Activated CD4-positive, alpha-beta T cell treated with anti-CD3 and anti-CD28 coated beads for 36 hours (primary cell): ENCODE data around the gene NAT16. TPM values are rescaled to one million over a fixed set of nuclear protein-coding genes. Genes with fewer than 3 reads are reported as not detected.
"Not testable (repeated sequence)": the region's sequence is repeated elsewhere in the genome, so short reads cannot be mapped to it uniquely, and the experiment has no call there.

Source experiments
- ATAC-seq: fragments of 200-7000 bp; cut with Tn5 transposase; one replicate; pipeline ENCODE4 v1.10.0; 2021; ENCODE audit warnings: mild to moderate bottlenecking, moderate library complexity
- CTCF ChIA-PET: fragments of 350-600 bp; sonication (Branson Sonifier 250); formaldehyde crosslinking; loops from one replicate; lab custom pipeline; 2021; ENCODE audit warnings: antibody characterized with exemption; lab: Charles Lee
- POLR2A ChIA-PET: fragments of 350-600 bp; sonication (Branson Sonifier 250); formaldehyde crosslinking; loops from one replicate; lab custom pipeline; 2021; ENCODE audit warnings: antibody characterized with exemption, inconsistent platforms; lab: Charles Lee
- DNase-seq: peaks from one replicate; pipeline ENCODE4 v3.0.0-alpha.2; 2020
- H3K27ac Mint-ChIP-seq: one replicate; pipeline ENCODE4 v1.8.0; 2021; ENCODE audit warnings: mixed read lengths
- H3K27me3 Mint-ChIP-seq: one replicate; pipeline ENCODE4 v1.8.0; 2021; ENCODE audit warnings: mixed read lengths
- H3K36me3 Mint-ChIP-seq: one replicate; pipeline ENCODE4 v1.8.0; 2021; ENCODE audit warnings: low read depth, mixed read lengths
- H3K4me1 Mint-ChIP-seq: one replicate; pipeline ENCODE4 v1.8.0; 2021; ENCODE audit warnings: mixed read lengths
- H3K4me3 Mint-ChIP-seq: one replicate; pipeline ENCODE4 v1.8.0; 2021; ENCODE audit warnings: mild to moderate bottlenecking, moderate library complexity, mixed read lengths
- H3K9me3 Mint-ChIP-seq: one replicate; pipeline ENCODE4 v1.8.0; 2021; ENCODE audit warnings: low read depth, mixed read lengths
- intact Hi-C, 2 experiments: fragments of 100-400 bp; cut with DNase I in 1 of 2; cut with micrococcal nuclease in 1 of 2; formaldehyde crosslinking; loops; one replicate each; pipeline versions ENCODE4 v1.14.2 to v1.15.1; 2022 to 2024; cut with DNase I, micrococcal nuclease
- total RNA-seq, 2 experiments: library from RNA; stranded (reverse); gene quantifications; one replicate each; pipeline ENCODE4 v1.2.3, GENCODE V29; 2021

Gene NAT16
- total RNA-seq, 2 experiments from 2014 or later: not detected

DNA sequence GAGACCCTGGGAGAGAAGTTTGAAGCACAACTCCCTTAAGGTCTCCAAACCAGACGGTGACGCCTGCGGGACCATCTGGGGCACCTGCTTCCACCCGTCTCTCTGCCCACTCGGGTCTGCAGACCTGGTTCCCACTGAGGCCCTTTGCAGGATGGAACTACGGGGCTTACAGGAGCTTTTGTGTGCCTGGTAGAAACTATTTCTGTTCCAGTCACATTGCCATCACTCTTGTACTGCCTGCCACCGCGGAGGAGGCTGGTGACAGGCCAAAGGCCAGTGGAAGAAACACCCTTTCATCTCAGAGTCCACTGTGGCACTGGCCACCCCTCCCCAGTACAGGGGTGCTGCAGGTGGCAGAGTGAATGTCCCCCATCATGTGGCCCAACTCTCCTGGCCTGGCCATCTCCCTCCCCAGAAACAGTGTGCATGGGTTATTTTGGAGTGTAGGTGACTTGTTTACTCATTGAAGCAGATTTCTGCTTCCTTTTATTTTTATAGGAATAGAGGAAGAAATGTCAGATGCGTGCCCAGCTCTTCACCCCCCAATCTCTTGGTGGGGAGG lies 42.4 kb downstream of the NAT16 start:
- Mint-ChIP-seq H3K4me1 (peaks cover 57% of the 10 kb centered on the region), H3K9me3 (no peaks in the 10 kb centered on the region)
- intact Hi-C loops: loop anchor here (1.0 to 2.0 kb wide), 5 partner anchors 17 to 242 kb away; partner anchors contain the start of genes TRIM56 (in 2 of the 2), ACHE (in 1 of the 2), AP1S1 (in 1 of the 2) and PLOD3 (in 1 of the 2)

DNA sequence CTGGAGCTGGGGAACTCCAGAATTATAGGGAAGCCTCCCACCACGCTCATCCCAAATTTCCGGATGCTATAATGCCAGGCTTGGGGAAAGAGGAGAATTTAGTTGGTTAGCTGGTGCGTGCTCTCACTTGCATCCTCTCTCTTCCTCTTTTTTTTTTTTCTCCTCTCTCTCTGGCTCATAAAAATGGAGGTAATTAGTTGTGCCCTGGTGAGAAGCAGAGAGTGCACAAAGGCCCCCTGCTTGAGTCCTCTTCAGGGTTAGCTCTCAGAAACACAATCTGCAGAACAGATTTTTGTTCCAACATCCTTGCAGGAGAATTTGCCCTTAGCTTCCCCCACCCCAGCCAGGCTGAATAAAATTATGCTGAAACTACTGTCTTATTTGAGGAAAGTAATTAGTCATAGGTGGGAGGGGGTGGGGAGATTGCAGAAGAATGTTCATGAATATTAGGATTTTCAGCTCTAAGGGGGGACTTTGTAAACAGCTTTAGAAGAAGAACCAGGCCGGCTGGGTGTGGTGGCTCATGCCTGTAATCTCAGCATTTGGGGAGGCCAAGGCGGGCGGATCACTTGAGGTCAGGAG lies 45.6 kb downstream of the NAT16 start:
- Mint-ChIP-seq H3K4me3 (no peak overlapping the region), H3K4me1 (peaks cover 41% of the 10 kb centered on the region), H3K27me3 (peaks cover 12% of the 10 kb centered on the region), H3K27ac (no peak overlapping the region), H3K36me3 (no peaks in the 10 kb centered on the region), H3K9me3 (no peaks in the 10 kb centered on the region)
- ATAC-seq: no peak
- intact Hi-C loops: no loop called here
- CTCF ChIA-PET: interaction anchor here (0.7 to 1.8 kb wide), 6 partner anchors 10 to 251 kb away, joined by 3 to 10 read pairs (median 4); no protein-coding TSS in a partner anchor
- POLR2A ChIA-PET: no interaction called here
- no peak for DNase-seq

More for the DNA sequence above, 42.4 kb downstream of the NAT16 start:
- H3K36me3 Mint-ChIP-seq: no peaks in the 10 kb centered on the region
- no peak overlapping the region for H3K27ac Mint-ChIP-seq
- POLR2A ChIA-PET: no interaction called here
- ATAC-seq (no peak), DNase-seq (no peak)
- CTCF ChIA-PET: interaction anchor here (0.6 to 1.5 kb wide), 4 partner anchors 8 to 80 kb away, joined by 3 to 6 read pairs (median 4); partner anchors contain the start of genes SERPINE1 and ZNHIT1
- peak overlapping the region; percentile 15 for H3K4me3 Mint-ChIP-seq
- peaks cover 8% of the 10 kb centered on the region for H3K27me3 Mint-ChIP-seq

DNA sequence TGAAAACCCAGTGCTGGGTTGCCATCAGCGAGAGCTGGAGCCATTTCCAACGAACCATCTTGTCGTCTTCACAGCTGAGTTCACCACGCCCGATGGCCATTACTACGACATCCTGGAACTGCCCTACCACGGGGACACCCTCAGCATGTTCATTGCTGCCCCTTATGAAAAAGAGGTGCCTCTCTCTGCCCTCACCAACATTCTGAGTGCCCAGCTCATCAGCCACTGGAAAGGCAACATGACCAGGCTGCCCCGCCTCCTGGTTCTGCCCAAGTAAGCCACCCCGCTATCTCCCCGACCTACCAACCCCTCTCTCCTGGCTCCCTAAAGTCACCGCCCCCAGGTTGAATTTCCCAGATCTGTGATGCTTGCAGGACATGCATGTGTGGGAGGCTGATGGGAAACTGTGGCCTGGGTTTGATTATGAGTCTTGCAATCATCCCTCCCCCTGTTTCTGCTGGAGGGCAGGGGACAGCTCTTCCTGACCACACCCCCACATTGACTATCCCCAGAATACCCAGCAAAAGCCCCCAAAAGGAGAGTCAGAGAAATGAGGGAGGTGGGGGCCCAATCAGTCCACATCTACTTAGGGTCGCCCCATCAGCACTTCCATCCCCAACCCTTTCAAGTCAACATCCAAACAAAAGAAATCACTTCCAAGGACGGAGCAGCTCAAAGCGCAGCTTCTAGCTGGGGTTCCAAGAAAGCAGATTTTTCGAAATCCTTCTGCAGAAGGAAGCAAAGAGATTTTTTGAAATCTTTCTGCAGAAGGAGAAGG lies 46.3 kb downstream of the NAT16 start:
- Mint-ChIP-seq H3K27me3 (peaks cover 12% of the 10 kb centered on the region), H3K4me1 (peaks cover 37% of the 10 kb centered on the region), H3K9me3 (no peaks in the 10 kb centered on the region), H3K4me3 (no peak overlapping the region), H3K36me3 (no peaks in the 10 kb centered on the region), H3K27ac (no peak overlapping the region)
- DNase-seq: no peak
- intact Hi-C loops: no loop called here
- ChIA-PET CTCF (interaction anchor here (0.7 to 1.8 kb wide), 6 partner anchors 10 to 252 kb away, joined by 3 to 10 read pairs (median 4); no protein-coding TSS in a partner anchor), POLR2A (no interaction called here)
- ATAC-seq: no peak

DNA sequence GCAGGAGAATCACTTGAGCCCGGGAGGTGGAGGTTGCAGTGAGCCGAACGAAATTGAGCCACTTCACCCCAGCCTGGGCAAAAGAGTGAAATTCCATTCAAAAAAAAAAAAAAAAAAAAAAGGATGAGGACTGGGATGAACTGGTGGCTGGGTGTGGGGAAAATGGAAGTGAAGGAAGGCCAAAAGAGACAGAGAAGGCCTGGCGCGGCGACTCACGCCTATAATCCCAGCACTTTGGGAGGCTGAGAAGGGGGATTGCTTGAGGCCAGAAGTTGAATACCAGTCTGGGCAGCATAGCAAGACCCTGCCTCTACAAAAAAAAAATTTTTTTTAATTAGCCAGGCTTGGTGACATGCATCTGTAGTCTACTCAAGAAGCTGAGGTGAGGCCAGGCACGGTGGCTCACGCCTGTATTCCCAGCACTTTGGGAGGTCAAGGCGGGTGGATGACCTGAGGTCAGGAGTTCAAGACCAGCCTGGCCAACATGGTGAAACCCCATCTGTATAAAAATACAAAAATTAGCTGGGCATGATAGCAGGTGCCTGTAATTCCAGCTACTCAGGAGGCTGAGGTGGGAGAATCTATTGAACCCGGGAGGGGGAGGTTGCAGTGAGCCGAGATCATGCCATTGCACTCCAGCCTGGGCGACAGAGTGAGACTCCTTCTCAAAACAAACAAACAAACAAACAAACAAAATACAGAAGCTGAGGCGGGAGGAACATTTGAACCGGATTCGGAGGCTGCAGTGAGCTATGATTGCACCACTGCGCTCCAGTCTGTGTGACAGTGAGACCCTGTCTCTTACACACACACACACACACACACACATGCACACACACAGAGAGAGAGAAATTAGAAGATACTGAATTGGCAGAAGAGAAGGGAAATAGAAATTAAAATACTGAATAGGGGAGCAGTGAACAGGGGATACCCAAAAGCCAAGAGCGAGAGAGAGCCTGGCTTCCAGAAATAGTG lies 47.2 kb downstream of the NAT16 start:
- POLR2A ChIA-PET, intact Hi-C loops, ATAC-seq, H3K4me3 Mint-ChIP-seq, DNase-seq, H3K9me3 Mint-ChIP-seq, H3K36me3 Mint-ChIP-seq, H3K27ac Mint-ChIP-seq: not testable (repeated sequence)
- CTCF ChIA-PET: interaction anchor here (0.7 to 1.4 kb wide), 3 partner anchors 21 to 42 kb away, joined by 3 to 4 read pairs (median 4); no protein-coding TSS in a partner anchor
- peaks cover 30% of the 10 kb centered on the region for H3K4me1 Mint-ChIP-seq
- H3K27me3 Mint-ChIP-seq: peaks cover 18% of the 10 kb centered on the region

DNA sequence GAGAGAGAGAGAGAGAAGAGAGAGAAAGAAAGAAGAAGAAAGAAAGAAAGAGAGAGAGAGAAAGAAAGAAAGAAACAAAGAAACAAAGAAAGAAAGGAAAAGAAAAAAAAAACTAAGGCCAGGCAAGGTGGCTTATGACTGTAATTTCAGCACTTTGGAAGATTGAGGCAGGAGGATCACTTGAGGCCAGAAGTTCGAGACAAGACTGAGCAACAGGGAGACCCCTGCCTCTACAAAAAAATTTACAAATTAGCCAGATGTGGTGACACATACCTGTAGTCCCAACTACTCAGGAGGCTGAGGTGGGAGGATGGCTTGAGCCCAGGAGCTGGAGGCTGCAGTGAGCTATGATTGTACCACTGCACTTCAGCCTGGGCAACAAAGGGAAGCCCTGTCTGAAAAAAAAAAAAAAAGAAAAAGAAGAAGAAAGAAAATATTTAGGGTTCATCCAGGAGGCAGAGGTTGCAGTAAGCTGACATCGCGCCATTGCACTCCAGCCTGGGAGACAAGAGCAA lies 50.4 kb downstream of the NAT16 start:
- Mint-ChIP-seq H3K27me3 (peaks cover 36% of the 10 kb centered on the region), H3K9me3 (no peaks in the 10 kb centered on the region), H3K36me3 (no peaks in the 10 kb centered on the region), H3K4me3 (no peak overlapping the region), H3K4me1 (peaks cover 31% of the 10 kb centered on the region), H3K27ac (no peak overlapping the region)
- intact Hi-C loops: no loop called here
- POLR2A ChIA-PET: interaction anchor here (0.6 kb wide), 1 partner anchor 1061 kb away, joined by 6 read pairs; no protein-coding TSS in a partner anchor
- CTCF ChIA-PET: interaction anchor here (1.0 to 2.4 kb wide), 3 partner anchors 14 to 52 kb away, joined by 3 to 7 read pairs (median 4); no protein-coding TSS in a partner anchor
- ATAC-seq: no peak
- DNase-seq: no peak

DNA sequence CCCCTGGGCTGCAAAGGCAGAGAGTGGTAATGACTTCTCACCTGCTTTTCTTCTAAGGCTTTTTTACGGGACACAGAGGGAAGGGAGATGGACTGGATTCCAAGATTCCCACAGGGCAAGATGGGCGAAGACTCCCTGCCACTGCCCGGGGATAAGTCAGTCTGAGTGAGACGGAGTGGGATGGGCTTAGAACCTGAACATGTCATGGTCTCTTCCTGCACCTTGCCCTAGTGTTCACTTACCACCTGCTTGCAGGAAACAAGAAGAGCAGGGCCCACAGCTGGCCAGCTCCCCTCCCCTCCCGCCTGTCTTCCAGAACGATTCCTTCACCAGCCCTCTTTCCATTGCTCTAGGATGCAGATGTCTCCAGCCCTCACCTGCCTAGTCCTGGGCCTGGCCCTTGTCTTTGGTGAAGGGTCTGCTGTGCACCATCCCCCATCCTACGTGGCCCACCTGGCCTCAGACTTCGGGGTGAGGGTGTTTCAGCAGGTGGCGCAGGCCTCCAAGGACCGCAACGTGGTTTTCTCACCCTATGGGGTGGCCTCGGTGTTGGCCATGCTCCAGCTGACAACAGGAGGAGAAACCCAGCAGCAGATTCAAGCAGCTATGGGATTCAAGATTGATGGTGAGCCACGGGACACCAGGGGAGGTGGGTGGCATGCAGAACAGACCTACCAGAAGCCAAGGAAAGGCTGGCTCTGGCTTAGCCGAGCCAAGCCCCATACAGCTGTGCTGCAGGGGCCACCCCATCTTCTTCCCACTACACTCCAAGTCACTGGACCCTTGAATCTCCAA lies 51.9 kb downstream of the NAT16 start:
- ATAC-seq (no peak), DNase-seq (no peak)
- H3K4me1 Mint-ChIP-seq: peaks cover 24% of the 10 kb centered on the region
- H3K9me3 Mint-ChIP-seq: no peaks in the 10 kb centered on the region
- ChIA-PET POLR2A (no interaction called here), CTCF (interaction anchor here (0.6 to 1.4 kb wide), 3 partner anchors 16 to 1529 kb away, joined by 3 to 4 read pairs (median 3); no protein-coding TSS in a partner anchor)
- intact Hi-C loops: no loop called here
- no peak overlapping the region for H3K27ac Mint-ChIP-seq
- peaks cover 42% of the 10 kb centered on the region for H3K27me3 Mint-ChIP-seq
- H3K4me3 Mint-ChIP-seq: no peak overlapping the region
- H3K36me3 Mint-ChIP-seq: no peaks in the 10 kb centered on the region

DNA sequence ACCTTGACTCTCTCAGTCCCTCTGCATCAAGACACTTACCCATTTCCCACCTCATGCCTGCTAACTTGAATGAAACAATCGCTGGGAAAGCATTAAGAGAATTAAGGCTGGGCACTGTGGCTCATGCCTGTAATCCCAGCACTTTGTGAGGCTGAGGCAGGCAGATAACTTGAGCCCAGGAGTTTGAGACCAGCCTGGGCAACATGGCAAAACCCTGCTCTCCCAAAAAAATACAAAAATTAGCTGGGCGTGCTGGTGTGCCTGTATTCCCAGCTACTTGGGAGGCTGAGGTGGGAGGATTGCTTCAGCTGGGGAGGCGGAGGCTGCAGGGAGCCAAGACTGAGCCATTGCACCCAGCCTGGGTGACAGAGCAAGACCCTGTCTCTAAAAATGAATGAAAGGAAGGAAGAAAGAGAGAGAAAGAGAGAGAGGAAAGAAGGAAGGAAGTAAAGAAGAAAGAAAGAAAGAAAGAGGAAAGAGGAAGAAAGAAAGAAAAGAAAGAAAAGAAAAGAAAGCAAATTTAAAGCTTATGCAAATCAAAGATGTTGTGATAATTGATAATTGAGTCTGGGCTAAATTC lies 52.5 kb downstream of the NAT16 start:
- Mint-ChIP-seq H3K27me3 (peaks cover 45% of the 10 kb centered on the region), H3K4me3 (no peak overlapping the region), H3K4me1 (peaks cover 25% of the 10 kb centered on the region), H3K9me3 (no peaks in the 10 kb centered on the region), H3K27ac (no peak overlapping the region), H3K36me3 (no peaks in the 10 kb centered on the region)
- intact Hi-C loops: no loop called here
- ChIA-PET CTCF (interaction anchor here (0.6 to 1.6 kb wide), 4 partner anchors 16 to 1528 kb away, joined by 3 to 4 read pairs (median 3); no protein-coding TSS in a partner anchor), POLR2A (no interaction called here)
- DNase-seq (no peak), ATAC-seq (no peak)

DNA sequence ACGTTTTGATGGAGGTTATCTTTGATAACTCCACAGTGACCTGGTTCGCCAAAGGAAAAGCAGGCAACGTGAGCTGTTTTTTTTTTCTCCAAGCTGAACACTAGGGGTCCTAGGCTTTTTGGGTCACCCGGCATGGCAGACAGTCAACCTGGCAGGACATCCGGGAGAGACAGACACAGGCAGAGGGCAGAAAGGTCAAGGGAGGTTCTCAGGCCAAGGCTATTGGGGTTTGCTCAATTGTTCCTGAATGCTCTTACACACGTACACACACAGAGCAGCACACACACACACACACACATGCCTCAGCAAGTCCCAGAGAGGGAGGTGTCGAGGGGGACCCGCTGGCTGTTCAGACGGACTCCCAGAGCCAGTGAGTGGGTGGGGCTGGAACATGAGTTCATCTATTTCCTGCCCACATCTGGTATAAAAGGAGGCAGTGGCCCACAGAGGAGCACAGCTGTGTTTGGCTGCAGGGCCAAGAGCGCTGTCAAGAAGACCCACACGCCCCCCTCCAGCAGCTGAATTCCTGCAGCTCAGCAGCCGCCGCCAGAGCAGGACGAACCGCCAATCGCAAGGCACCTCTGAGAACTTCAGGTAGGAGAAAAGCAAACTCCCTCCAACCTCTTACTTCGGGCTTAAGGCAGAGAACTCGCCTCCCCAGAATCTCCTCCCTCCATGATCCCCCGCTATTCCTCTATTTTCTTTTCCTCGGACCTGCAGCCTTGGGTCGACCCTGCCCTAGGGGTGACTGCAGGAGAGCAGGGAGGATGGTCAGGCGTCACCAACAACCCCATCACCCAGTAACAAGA lies 53.2 kb downstream of the NAT16 start, which contains the start of gene SERPINE1:
TSS of gene SERPINE1 (plus strand) at position 454 of the 809 bp plus-strand sequence. CDS start 1,290 bp downstream, outside the sequence.
- Mint-ChIP-seq H3K27ac (no peak within 1 kb of the TSS), H3K4me1 (peaks cover 32% of the 10 kb centered on the region)
- intact Hi-C loops: no loop called here

More for the DNA sequence above, 53.2 kb downstream of the NAT16 start, which contains the start of gene SERPINE1:
- peaks cover 51% of the 10 kb centered on the region for H3K27me3 Mint-ChIP-seq
- H3K36me3 Mint-ChIP-seq: no peaks in the 10 kb centered on the region
- ChIA-PET CTCF (interaction anchor here (0.7 to 1.6 kb wide), 6 partner anchors 11 to 65 kb away, joined by 3 to 4 read pairs (median 3); no protein-coding TSS in a partner anchor), POLR2A (no interaction called here)
- H3K9me3 Mint-ChIP-seq: no peaks in the 10 kb centered on the region
- H3K4me3 Mint-ChIP-seq: no peak within 1 kb of the TSS
- ATAC-seq (peak; percentile 72), DNase-seq (peak; percentile 60)
